Lower lobe of right lung (tissue), 2 donors: ENCODE data around the gene DUSP1. TPM values are rescaled to one million over a fixed set of nuclear protein-coding genes. Genes with fewer than 3 reads are reported as not detected.

Experiments
- ATAC-seq, 2 donors: fragments of 200-7000 bp; cut with Tn5 transposase; one replicate each; pipeline ENCODE4 v1.9.1; 2020 to 2022; ENCODE audit warnings: mild to moderate bottlenecking in 2 of 2, moderate library complexity in 2 of 2
- DNase-seq: peaks from one replicate; pipeline ENCODE4 v3.0.0-alpha.2; 2020
- H3K27ac ChIP-seq: fragments of 200-600 bp; one replicate; pipeline ENCODE4 v1.8.0; 2022
- H3K27me3 ChIP-seq: fragments of 200-600 bp; one replicate; pipeline ENCODE4 v1.8.0; 2022; ENCODE audit warnings: low read depth
- H3K36me3 ChIP-seq: fragments of 200-600 bp; one replicate; pipeline ENCODE4 v1.8.0; 2022; ENCODE audit warnings: mild to moderate bottlenecking
- H3K4me1 ChIP-seq: fragments of 200-600 bp; one replicate; pipeline ENCODE4 v1.8.0; 2022
- H3K4me3 ChIP-seq: fragments of 200-600 bp; one replicate; pipeline ENCODE4 v1.8.0; 2022; ENCODE audit warnings: mild to moderate bottlenecking
- H3K9me3 ChIP-seq: fragments of 200-600 bp; one replicate; pipeline ENCODE4 v1.8.0; 2022
- CTCF ChIP-seq: fragments of 200-600 bp; IDR thresholded peaks from one replicate; pipeline ENCODE4 v1.8.0; 2022; ENCODE audit warnings: antibody characterized with exemption, mild to moderate bottlenecking
- intact Hi-C: fragments of 100-400 bp; cut with DNase I; formaldehyde crosslinking; loops from one replicate; pipeline ENCODE4 v1.11.0; 2022
- total RNA-seq: library from RNA; stranded (reverse); fragmentation: NEBNext Ultra II Directional; extraction: Animal tissue kit (Norgen Biotek cat#: 25700); gene quantifications from one replicate; pipeline ENCODE4 v1.2.1, GENCODE V29; 2021
- donor health status: DM: no; HTN: yes; CAD: no; lungs with severe emphysema.

Gene DUSP1
- total RNA-seq, 1 donor from 2014 or later, result 367 TPM

GRCh38 chr5:172769616-172770373 is 1.2 kb downstream of the DUSP1 start:
- no peak for DNase-seq

GRCh38 chr5:172769342-172769615 is 1.7 kb downstream of the DUSP1 start:
- no peak for TF ChIP-seq CTCF
- intact Hi-C loops, result no loop called here
- Histone ChIP-seq H3K27me3 (no peaks in the 10 kb centered on the region), H3K36me3 (peaks cover 34% of the 10 kb centered on the region), H3K9me3 (no peaks in the 10 kb centered on the region), H3K4me1 (peaks cover 70% of the 10 kb centered on the region), H3K27ac (peak overlapping the region; percentile 100), H3K4me3 (peak overlapping the region; percentile 91)
- ATAC-seq (no peak), DNase-seq (no peak)

More at GRCh38 chr5:172769616-172770373, 1.2 kb downstream of the DUSP1 start:
- no peak for ATAC-seq
- H3K4me3 ChIP-seq, result peak overlapping the region; percentile 91
- peaks cover 70% of the 10 kb centered on the region for H3K4me1 ChIP-seq
- peak overlapping the region; percentile 100 for H3K27ac ChIP-seq
- H3K36me3 ChIP-seq, result peaks cover 34% of the 10 kb centered on the region
- no peak for TF ChIP-seq CTCF
- no peaks in the 10 kb centered on the region for H3K9me3 ChIP-seq
- H3K27me3 ChIP-seq, result no peaks in the 10 kb centered on the region
- intact Hi-C loops, result no loop called here

GRCh38 chr5:172768573-172769341 is 2.2 kb downstream of the DUSP1 start:
- Histone ChIP-seq H3K36me3 (peaks cover 34% of the 10 kb centered on the region), H3K9me3 (no peaks in the 10 kb centered on the region), H3K27me3 (no peaks in the 10 kb centered on the region), H3K4me1 (peaks cover 67% of the 10 kb centered on the region), H3K4me3 (peak overlapping the region; percentile 91), H3K27ac (peak overlapping the region; percentile 100)
- ATAC-seq, result no peak
- TF ChIP-seq CTCF, result no peak
- no peak for DNase-seq
- intact Hi-C loops, result no loop called here

GRCh38 chr5:172768098-172768572 is 2.9 kb downstream of the DUSP1 start:
- TF ChIP-seq CTCF, result no peak
- no peaks in the 10 kb centered on the region for H3K9me3 ChIP-seq
- intact Hi-C loops, result no loop called here
- H3K36me3 ChIP-seq, result peaks cover 34% of the 10 kb centered on the region
- peaks cover 60% of the 10 kb centered on the region for H3K4me1 ChIP-seq
- DNase-seq, result no peak
- peak overlapping the region; percentile 100 for H3K27ac ChIP-seq
- no peak for ATAC-seq
- peak overlapping the region; percentile 91 for H3K4me3 ChIP-seq
- no peaks in the 10 kb centered on the region for H3K27me3 ChIP-seq

- H3K9me3 ChIP-seq, result no peaks in the 10 kb centered on the region
- H3K27ac ChIP-seq, result peak overlapping the region; percentile 100
- H3K4me3 ChIP-seq, result peak overlapping the region; percentile 91
- DNase-seq (peak; percentile 70), ATAC-seq (peak; percentile 28 to 39)
- intact Hi-C loops, result no loop called here
- H3K36me3 ChIP-seq, result peaks cover 34% of the 10 kb centered on the region
- peaks cover 44% of the 10 kb centered on the region for H3K4me1 ChIP-seq
- H3K27me3 ChIP-seq, result no peaks in the 10 kb centered on the region
- TF ChIP-seq CTCF, result no peak
Measured at GRCh38 chr5:172766287-172767108, 4.5 kb downstream of the DUSP1 start.
